HG02981 (cell line): ENCODE data around the gene PLCE1.

ENCODE experiments used
- ATAC-seq: cut with Tn5 transposase; IDR thresholded peaks from one replicate; pipeline ENCODE4 v1.9.1; 2021; ENCODE audit warnings: mild to moderate bottlenecking, moderate library complexity; ENCODE audit not compliant: unreplicated experiment

PLCE1 gene

DNA sequence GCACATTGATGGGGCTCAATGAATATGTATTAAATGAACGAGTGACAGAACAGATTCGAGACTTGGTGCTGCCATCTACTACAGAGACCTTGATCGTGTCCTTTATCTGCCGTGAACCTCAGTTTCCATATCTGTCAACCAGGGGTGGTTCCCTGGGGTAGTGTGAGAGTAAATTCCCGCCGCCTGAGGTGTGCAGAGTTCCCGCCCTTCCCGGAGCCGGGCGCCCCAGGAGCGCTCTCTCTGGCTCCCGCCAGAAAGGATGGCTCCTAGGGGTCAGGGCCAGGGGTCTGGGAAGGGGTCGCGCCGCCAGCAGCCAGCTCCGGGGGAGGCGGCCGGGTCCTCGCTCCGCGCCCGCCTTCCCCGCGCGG lies 333 bp upstream of the PLCE1 start:
- ATAC-seq = peak; percentile 8

DNA sequence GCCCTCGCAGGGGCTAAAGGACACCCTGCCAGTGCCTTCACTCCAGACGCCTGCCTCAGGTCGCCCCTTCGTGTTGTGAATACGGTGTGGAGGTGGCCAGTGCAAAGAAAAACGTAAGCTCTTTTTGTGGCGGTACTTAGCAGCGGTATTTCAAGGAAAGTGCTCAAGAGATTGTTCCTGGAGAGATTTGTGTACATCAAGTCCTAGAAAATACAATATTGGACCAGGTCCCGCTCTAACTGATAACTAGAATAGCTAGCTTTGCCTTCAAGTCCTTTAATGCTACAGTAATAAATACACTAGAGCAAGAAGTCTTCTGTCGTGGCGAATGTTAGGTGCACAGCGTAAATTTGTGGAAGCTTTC lies 689 bp downstream of the PLCE1 start:
- ATAC-seq = no peak

DNA sequence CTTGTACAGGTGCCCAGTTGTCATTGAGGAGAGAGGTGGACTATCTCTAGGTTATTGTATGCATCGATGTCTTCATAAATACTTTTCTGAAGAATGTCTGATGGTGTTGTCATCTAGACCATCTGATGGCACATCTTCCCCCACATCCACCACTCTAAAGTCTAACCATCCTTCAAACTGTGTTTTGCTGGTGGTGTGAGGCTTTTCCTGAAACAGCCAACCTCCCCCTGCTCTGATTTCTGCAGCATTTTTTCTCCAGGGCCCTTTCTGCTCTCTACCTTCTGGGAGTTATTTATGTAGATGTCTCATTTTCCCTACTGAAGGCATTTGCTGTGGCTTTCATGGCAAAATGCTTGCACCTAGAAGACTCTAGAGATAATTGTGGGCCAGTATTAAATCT lies 1.5 kb downstream of the PLCE1 start:
- no peak for ATAC-seq

DNA sequence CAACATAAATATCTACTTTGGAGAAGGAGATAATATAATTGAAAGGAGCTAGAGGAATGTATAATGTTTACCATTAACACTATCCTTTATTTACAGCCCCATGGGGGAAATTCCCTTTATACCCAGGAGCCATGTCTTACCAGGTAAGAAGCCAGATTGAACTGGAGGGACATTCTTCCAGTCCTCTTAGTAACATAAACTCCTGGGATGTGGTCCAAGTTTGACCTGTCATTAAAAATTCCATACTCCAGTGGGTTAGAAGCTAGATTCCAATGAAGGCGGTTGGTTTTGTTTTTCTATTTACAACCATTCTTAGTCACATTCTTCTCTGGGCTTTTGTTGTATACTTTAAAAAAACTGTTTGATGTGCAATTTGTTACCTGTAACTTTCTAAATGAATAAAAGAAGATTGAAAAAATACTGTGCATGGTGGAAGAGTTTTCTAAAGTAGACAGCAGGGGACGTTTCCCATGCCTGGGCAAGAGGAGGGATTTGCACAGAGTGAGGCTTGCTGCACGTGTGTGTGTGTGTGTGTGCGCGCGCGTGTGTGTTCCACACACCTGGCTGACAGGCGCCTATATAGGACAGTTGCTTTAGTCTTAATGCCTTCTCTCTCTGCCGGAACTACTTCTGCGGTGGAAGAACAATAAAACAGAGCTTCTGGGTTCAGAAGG lies 2.0 kb downstream of the PLCE1 start:
- ATAC-seq = no peak

DNA sequence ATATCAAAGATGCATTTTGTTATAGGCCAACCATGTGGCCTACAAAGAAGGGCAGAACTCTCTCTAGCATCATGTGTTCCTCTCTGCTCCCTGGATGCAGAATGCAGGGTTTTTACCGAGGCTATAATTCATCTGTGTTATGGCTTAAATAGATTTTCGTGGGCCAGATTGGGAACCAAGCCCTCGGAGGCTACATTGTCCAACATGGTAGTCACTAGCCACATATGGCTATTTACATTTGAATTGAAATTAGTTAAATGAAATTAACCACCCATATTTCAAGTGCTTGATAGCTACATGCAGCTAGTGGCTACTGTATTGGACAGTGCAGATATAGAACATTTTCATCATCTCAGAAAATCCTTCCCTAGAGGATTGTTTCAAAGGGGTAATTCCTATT lies 2.8 kb downstream of the PLCE1 start:
- no peak for ATAC-seq

DNA sequence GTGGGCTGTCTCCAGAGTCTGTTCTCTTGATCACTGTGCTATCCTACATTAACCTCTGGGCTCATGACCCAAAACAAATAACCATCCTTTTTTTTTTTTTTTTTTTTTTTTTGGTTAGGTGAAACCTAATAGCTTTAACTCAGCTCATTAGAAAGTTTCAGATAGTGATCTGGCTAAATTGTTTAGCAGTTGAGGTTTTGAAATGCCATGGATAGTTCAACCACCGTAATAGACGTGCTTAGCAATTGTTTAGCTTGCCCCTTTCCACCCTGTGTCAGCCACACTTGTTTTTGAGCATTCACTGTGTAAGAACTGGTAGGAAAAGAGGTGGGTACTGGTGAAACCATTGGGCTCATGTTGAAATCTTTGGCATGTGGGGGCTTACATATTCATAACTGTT lies 3.8 kb downstream of the PLCE1 start:
- no peak for ATAC-seq

DNA sequence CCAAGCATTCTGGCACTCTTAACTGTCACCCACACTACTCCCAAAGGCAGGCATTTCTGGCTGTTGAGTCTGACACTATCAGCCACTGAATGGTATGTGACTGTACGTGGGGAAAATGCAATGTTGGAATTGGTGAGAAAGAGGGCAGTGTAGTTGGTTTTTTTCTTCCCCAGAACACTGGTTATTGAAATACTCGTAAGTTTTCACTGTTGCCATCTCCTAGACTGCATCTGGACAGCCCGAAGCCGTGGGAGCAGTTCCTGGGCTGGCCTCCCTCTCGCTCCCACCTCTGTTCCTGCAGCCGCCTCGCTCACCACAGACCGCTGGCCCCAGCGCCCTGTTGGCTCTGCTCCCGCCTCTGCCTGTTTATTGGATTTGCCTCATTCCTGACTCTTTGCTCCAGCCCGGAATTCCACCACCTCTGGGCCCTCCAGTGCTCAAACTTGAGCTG lies 5.7 kb downstream of the PLCE1 start:
- ATAC-seq = no peak

DNA sequence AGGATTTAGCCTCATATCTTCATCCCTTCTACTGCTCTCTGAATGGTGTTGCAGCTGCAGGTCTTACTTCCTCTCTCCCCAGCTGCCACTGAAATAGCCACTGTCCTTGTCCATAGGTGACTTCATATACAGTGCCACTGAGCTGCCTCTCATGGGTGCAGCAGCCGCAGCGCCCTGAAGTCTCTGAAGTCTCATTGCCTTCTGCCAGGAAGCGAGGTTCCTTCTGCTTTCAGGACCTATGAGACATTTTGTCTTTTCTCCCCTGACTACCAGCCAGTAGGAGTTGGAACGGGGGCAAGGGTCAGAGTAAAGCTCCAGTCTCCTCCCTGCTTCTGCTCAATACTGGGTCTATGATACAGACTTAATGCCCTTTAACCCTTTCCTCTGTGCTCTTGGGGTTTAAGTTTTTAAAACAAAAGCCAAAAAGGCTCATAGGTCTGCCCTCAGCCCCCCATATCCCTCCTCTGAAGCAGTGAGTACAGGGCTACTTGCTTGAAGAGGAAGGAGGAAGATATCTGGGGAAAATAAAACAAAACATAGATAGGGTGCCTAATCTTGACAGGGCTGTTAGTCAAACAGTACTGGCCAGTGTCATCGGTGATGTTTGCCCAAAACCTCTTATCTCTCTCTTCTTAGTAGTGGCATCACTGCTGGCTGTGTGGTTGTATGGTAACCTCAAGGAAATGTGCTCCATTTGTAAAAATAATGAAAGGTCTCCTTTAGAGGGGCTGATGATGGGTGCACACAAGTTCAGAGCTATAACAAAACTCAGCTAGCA lies 7.1 kb downstream of the PLCE1 start:
- ATAC-seq = no peak

DNA sequence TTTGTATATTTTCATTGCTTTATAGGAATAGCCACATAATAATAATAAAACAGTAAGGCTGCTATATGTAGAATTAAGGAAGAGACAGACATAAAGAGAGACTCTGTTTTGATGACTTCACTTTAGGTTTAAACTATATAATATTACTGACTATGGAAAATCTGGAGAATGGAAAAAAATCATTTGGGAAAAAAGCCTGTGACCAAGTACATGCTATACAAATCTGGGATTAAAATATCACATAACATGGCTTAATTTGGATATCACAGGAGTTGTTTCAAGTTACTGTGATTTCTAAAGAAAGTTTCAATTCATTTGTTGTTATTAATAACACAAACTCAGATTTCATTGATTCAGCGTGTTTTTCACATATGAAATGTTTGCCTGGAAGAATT lies 7.7 kb downstream of the PLCE1 start:
- ATAC-seq = no peak

DNA sequence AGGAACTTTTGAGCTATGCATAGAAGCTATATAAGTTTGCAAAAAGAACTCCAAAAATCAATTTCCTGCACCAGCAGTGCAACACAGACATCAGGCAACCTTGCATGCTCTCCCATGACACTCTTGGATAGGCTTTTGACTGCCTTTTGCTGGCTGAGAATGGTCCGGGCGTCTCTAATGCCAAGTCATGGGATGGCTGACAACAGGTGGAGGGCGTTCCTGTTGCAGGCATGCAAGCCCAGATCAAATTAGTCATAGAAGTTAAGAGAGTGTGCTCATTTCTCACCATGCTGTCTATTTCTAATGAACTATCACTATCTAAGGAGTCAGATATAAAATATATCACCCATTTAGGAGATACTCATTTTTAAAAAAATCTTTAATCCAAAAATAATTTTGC lies 8.4 kb downstream of the PLCE1 start:
- ATAC-seq = no peak

DNA sequence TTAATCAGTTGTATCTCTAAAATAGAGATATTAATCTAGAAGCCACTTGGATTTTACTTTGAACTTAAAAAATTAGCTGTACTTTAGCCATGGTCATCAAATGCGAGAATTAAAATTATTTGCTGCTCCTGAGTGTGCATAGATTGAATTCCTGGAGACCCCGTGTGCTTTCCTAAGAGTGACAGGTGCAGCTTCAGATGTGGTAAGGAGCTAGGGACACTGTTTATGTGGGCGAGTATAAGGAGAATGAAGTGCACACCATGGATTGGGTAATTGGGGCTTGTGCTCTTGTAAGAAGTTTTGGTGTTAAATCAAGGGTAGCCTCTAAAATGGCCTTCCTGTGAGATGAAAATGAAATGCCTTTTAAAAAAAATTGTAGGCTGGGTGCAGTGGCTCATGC lies 9.8 kb downstream of the PLCE1 start:
- ATAC-seq = no peak

DNA sequence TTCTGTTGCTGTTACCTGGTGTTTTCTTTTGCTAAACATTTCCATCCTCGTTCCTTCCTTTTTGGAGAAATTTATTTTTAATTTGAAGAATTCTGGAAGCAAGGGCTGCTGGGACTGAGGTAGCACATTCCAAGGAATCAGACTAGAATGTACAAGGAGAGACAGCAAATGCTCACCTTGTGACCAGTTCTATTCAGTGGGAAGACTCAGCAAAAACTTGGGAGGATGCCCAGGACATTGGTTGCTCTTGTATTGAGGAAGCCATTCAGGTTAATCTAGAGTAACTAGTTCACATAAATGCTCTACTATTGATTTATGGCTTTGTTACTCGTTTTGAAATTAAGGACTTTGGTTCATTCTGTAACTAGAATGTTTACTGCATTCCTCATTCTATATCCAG lies 11.3 kb downstream of the PLCE1 start:
- no peak for ATAC-seq

DNA sequence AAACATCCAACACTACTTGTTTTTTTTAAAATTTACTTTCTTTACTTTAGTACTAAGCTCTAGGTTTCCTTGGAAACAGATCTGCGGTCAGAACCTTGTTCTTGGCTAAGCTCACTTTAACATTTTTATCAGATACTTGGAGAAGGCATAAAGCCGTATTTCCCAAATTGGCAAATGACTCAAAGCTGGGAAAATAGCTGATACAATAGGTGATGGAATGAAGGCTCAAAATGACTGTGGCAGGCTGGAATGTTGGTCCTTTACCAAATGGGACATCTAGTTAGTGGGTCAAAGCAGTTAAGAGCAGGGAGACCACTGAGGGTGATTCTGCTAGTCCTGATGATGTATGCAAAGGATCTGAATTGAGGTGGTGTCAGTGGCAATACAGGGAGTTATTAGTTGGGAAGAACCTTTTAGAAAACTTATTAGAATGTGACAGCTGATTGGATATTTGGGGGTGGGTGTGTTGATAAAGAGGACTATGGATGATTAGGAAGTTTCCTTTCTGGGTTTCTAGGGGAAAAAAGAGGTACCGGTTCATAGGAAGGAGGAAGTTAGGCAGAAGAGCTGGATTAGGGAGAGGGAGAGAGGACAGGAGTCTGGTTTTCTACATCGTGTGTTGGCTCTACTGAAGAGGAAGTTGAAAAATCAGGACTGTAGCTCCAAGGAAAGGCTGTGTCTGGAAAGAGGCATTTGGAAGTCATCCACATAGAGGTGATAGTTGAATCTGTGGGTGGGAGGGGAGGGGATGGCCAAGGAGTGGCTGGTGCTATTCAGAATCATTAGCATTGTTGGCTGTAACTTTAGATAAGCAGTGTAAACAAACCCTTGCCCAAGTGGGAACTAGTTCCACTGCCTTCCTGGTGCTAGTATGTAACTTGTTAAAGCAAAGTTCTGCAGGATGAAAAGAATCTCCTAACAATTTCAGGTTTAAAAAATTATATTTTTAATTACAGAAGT lies 13.1 kb downstream of the PLCE1 start:
- ATAC-seq = no peak

DNA sequence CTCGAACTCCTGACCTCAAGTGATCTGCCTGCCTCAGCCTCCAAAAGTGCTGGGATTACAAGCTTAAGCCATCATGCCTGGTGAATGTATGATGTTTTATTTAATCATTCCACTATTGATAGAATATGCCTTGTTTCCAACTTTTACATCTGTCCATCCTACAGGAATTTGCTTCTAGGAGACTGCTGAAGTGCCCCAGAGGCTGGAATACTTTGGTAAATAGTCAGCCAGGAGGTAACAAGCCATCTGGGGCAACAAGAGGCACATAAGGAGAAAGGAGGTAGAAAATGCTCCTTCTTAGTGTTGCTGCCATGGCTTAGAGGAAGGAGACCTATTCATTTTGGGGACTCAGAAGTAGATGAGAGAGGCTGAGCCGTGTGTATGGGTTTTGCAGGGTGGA lies 14.8 kb downstream of the PLCE1 start:
- ATAC-seq = no peak

DNA sequence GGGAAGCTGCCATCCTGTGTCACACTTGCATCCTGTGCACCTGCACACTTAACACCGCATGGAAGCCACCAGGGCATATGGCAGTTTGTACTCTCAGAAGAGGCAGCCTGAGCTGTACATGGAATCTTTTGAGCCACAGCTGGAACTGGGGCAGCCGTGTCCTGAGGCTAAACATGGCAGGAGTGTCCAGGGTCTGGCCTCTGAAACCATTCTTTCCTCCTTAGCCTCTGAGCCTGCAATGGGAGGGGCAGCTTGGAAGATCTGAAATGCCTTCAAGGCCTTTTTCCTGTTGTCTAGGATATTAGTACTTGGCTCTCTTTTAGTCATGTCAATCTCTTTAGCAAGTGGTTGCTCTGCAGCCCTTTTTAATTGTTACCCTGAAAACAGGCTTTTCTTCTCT lies 16.4 kb downstream of the PLCE1 start:
- ATAC-seq = no peak

DNA sequence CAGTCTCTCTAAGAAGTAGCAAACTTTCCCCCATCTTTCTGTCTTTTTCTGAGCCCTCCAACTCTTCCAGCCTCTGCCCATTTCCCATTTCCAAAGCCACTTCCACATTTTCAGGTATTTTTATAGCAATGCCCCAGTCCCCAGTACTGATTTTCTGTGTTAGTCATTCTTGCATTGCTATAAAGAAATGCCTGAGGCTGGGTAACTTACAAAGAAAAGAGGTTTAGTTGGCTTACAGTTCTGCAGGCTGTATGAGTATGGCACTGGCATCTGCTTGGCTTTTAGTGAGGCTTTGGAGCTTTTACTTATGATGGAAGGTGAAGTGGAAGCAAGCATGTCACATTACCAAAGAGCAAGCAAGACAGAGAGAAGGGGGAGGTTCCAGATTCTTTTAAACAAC lies 17.2 kb downstream of the PLCE1 start:
- no peak for ATAC-seq

DNA sequence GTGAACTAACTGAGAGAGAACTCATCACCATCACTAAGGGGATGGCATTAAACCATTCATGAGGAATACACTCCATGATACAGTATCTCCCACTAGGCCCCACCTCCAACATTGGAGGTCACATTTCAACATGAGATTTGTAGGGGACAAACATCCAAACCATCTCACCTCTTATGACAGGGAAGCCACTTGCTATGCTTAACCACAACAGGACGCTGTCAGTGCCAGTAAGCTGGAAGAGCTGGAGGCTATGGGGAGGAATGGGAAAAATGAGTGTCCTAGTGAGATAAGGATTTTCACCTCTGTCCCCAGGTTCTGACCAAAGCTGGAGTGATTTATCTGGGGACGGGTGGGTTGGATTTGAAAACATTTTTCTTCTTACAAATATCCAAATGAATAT lies 17.6 kb downstream of the PLCE1 start:
- no peak for ATAC-seq

DNA sequence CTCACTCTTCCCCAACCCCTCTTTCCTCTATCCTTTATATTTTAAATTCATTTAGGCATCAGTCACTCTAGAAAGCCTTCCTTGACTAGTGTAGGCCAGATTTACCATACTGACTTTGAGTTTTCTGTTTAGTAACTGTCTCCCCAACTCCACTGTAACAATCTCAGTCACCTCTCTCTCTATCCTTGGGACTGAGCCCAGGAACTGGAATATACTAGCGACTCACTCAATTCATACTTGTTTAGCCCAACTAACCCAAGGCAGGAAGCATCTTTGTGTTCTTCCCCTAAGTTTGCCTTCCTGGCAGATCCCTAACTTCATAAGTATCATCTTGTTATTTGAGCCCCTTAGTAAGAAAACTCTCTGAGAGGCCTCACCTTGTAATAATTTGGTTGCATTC lies 19.1 kb downstream of the PLCE1 start:
- no peak for ATAC-seq

DNA sequence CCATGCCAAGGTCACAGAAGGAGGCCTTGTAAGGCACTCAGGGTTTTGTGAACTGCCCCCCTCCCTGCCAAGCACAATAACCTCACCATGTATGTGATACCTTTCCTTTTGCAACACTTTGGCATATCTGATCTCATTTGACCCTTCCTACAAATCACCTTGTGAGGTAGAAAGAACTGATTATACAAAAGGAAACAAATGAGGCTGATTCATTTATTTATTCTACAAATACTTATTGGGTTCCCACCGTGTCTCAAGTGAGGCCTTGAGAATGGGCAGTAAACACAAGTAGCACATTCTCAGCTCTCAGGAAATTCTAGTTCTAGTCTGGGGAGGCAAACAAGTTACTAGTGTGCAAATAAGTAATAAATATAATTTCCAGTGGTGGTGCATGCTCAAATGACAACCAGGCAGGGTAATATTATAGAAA lies 19.6 kb downstream of the PLCE1 start:
- no peak for ATAC-seq

DNA sequence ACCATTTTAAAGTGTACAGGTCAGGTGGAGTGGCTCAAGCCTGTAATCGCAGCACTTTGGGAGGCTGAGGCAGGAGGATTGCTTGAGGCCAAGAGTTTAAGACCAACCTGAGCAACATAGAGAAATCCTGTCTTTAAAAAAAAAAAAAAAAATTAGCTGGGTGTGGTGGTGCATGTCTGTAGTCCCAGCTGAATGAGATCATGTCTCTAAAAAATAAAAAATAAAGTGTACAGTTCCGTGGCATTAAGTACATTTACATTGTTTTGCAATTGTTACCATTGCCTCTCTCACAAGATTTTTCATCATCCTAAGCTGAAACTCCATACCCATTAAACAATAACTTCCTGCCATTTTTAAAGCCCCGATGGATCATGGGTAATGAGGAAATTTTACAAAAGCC lies 20.6 kb downstream of the PLCE1 start:
- no peak for ATAC-seq
